IPS DF 6.9 (cell line): ENCODE results near the gene SERPINB6.

Experiments used
- DNase-seq: peaks from one replicate; pipeline ENCODE4 v3.0.0-alpha.2; 2013; ENCODE audit warnings: low read depth, low spot score
- H3K27ac ChIP-seq: one replicate; pipeline ENCODE4 v1.5.1; 2013; ENCODE audit warnings: low read length, control low read depth
- H3K27me3 ChIP-seq: 2 replicates; pipeline ENCODE4 v1.6.1; 2013; ENCODE audit warnings: mild to moderate bottlenecking, low read length; ENCODE audit not compliant: control insufficient read depth, insufficient read depth
- H3K36me3 ChIP-seq: 2 replicates; pipeline ENCODE4 v1.6.1; 2013; ENCODE audit warnings: low read length; ENCODE audit not compliant: control insufficient read depth, insufficient read depth
- H3K4me1 ChIP-seq: 2 replicates; pipeline ENCODE4 v1.6.1; 2013; ENCODE audit warnings: low read length; ENCODE audit not compliant: control insufficient read depth, insufficient read depth
- H3K4me3 ChIP-seq: 2 replicates; pipeline ENCODE4 v1.5.1; 2013; ENCODE audit warnings: mild to moderate bottlenecking, low read length
- H3K9me3 ChIP-seq: 2 replicates; pipeline ENCODE4 v1.6.1; 2013; ENCODE audit warnings: low read length, inconsistent platforms; ENCODE audit not compliant: control insufficient read depth, insufficient read depth
- WGBS: extraction: QIAGEN DNeasy Blood & Tissue Kit; methylation state at CpG from one replicate; pipeline ENCODE4 v1.1.7; 2013; ENCODE audit warnings: mixed read lengths, missing lambda C conversion rate; ENCODE audit not compliant: insufficient read length, insufficient coverage; 5-methylcytosine and 5-hydroxymethylcytosine counted together

Gene SERPINB6

DNA sequence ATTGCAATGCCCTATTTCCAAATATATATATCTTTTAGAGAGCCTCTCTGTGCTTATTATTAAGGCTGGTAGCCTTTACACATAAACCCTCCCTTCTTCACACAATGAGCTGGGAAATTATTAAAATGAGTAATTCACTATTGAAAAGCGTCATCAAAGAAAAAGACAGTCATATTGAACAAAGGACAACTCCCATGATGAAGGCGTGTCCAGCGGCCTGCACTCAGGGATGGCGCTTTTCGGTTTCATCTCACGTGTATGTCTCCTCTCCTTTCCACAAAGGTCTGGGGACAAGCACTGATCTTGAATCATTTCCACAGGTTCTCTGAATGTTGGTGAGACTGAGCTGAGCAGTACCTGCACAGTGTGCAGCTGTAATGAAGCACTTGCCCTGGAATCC, 71.8 kb downstream of the SERPINB6 start:
- H3K4me3 ChIP-seq: no peak overlapping the region
- peaks cover 6% of the 10 kb centered on the region; the same call in 1 of the 2 replicates for H3K4me1 ChIP-seq
- no peak overlapping the region for H3K27ac ChIP-seq
- WGBS: no CpG with 5 or more reads among the region's 6 CpGs
- H3K27me3 ChIP-seq: no peaks in the 10 kb centered on the region
- no peaks in the 10 kb centered on the region for H3K9me3 ChIP-seq
- H3K36me3 ChIP-seq: peaks cover 10% of the 10 kb centered on the region; the same call in 1 of the 2 replicates
- no peak for DNase-seq
